ENCODE data around the gene CBLN3.

DNA sequence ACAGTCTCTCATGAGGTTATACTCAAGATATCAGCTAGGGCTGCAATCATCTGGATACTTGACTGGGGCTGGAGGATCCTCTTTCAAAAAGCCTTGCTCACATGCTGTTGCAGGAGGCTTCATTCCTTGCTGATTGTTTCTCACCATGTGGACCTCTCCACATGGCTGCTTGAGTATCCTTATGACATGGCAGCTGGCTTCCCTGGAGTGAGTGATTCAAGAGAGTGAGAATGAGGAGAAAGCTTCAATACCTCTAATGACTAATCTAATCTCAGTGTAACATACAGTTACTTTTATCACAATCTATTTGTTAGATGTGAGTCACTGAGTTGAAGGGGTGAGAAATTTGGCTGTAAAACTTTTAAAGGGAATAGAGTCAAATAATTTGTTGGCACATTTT is 27.5 kb upstream of the CBLN3 start:
- TF ChIP-seq, protein P1, sequence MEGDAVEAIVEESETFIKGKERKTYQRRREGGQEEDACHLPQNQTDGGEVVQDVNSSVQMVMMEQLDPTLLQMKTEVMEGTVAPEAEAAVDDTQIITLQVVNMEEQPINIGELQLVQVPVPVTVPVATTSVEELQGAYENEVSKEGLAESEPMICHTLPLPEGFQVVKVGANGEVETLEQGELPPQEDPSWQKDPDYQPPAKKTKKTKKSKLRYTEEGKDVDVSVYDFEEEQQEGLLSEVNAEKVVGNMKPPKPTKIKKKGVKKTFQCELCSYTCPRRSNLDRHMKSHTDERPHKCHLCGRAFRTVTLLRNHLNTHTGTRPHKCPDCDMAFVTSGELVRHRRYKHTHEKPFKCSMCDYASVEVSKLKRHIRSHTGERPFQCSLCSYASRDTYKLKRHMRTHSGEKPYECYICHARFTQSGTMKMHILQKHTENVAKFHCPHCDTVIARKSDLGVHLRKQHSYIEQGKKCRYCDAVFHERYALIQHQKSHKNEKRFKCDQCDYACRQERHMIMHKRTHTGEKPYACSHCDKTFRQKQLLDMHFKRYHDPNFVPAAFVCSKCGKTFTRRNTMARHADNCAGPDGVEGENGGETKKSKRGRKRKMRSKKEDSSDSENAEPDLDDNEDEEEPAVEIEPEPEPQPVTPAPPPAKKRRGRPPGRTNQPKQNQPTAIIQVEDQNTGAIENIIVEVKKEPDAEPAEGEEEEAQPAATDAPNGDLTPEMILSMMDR (conservative IDR thresholded peaks at IDR 0.05; ENCODE audit: low read length), result no peak
- no peak for TF ChIP-seq EZH2phosphoT487 (IDR thresholded peaks at IDR 0.05; ENCODE audit: borderline replicate concordance, low read depth, low read length)

All from OCI-LY7 (cell line).